Measurements from ENCODE around the gene VWA1.
"Not testable (repeated sequence)": the region's sequence is repeated elsewhere in the genome, so short reads cannot be mapped to it uniquely, and the experiment has no call there.

Gene VWA1

GRCh38 chr1:1435106-1435903 lies at the start of gene VWA1:
Gene VWA1, plus strand, starts transcription at chr1:1435690. Its CDS starts 59 bp downstream, at chr1:1435749.
- DNase-seq, result peak; percentile 72

- no peak for DNase-seq
These were observed 49.6 kb upstream of the VWA1 start for GRCh38 chr1:1385931-1386330.

GRCh38 chr1:1387098-1388077 lies 48.1 kb upstream of the VWA1 start:
- DNase-seq, result no peak

- DNase-seq, result no peak
These were observed 47.4 kb upstream of the VWA1 start for GRCh38 chr1:1388078-1388472.

GRCh38 chr1:1390675-1391074 lies 44.8 kb upstream of the VWA1 start:
- no peak for DNase-seq

GRCh38 chr1:1391225-1391624 lies 44.3 kb upstream of the VWA1 start:
- no peak for DNase-seq

GRCh38 chr1:1393014-1393413 lies 42.5 kb upstream of the VWA1 start:
- DNase-seq, result no peak

- DNase-seq, result no peak
These were observed 42.1 kb upstream of the VWA1 start for GRCh38 chr1:1393428-1393827.

- no peak for DNase-seq
These were observed 41.4 kb upstream of the VWA1 start for GRCh38 chr1:1394116-1394515.

- no peak for DNase-seq
These were observed 40.3 kb upstream of the VWA1 start for GRCh38 chr1:1395166-1395565.

GRCh38 chr1:1397839-1398523 lies 37.5 kb upstream of the VWA1 start:
- no peak for DNase-seq

GRCh38 chr1:1398677-1399186 lies 36.8 kb upstream of the VWA1 start:
- no peak for DNase-seq

GRCh38 chr1:1399187-1399871 lies 36.2 kb upstream of the VWA1 start, which contains the start of gene CCNL2:
Gene CCNL2, minus strand, starts transcription at chr1:1399335. Its CDS starts 29 bp downstream, at chr1:1399306.
- peak; percentile 98 for DNase-seq

GRCh38 chr1:1399872-1400575 lies 35.5 kb upstream of the VWA1 start:
- no peak for DNase-seq

- DNase-seq, result no peak
These were observed 34.7 kb upstream of the VWA1 start for GRCh38 chr1:1400576-1401456.

- DNase-seq, result no peak
These were observed 34.0 kb upstream of the VWA1 start for GRCh38 chr1:1401457-1402010.

GRCh38 chr1:1402072-1402900 lies 33.2 kb upstream of the VWA1 start:
- no peak for DNase-seq

- not testable (repeated sequence) for DNase-seq
These were observed 32.5 kb upstream of the VWA1 start for GRCh38 chr1:1402901-1403392.

GRCh38 chr1:1403653-1404052 lies 31.8 kb upstream of the VWA1 start:
- DNase-seq, result no peak

Measured in NCI-H1105 (cell line).